ENCODE results near the gene GIPC2.

The GIPC2 gene

DNA sequence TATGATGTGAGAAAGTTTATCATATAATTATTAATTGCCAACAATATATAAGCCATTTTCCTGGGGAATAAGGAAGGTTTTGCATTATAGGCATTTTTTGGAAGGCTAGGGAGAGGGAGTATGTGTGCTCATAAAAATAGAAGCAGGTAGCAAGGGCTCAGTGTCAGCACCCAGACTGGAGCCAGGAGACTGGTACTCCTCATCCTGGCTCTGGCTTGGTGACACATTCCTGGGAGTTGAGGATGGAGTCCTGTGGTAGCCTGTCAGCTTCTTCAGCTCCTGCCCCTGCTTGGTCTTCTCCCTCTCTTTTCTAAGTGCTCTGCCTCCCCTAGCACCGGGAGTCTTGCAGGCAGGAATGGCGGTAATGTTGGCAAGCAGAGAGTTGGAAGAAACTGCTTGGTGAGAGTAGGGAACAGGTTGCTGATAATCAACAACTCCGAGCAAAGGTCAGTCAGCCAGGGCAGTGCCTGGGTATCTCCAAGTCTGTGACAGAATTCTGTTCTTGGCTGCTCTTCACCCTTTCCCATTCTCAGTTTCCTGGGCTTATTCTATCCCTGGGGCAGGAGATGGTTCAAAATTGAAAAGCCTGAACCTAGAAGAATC is 23.0 kb downstream of the GIPC2 start:
- TF ChIP-seq CTCF (IDR thresholded peaks at IDR 0.05; ENCODE audit: insufficient read depth, missing control alignments) = no peak
- DNase-seq (ENCODE audit: insufficient read length, low spot score) = no peak
- no peak for FAIRE-seq

DNA sequence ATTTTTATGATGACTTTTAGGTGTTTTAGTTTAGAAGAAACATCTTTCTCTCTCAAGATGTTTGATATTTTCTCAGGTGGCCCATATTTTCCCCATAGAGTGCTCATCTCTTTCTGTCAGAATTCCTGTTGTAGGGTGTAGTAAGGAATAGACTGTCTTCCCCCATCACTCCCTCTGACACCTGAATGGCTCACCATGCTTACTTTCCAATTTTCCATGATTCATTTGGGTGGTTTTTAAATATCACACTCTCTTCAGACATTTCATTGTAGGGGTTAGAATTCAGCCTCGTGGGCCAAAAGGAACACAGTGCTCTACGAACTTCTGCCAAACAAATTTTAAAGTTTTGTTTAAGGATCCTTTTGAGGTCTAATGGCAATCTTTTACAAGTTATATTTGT is 24.0 kb downstream of the GIPC2 start:
- TF ChIP-seq CTCF (IDR thresholded peaks at IDR 0.05; ENCODE audit: insufficient read depth, missing control alignments) = no peak
- no peak for DNase-seq (ENCODE audit: insufficient read length, low spot score)
- no peak for FAIRE-seq

- DNase-seq (ENCODE audit: insufficient read length, low spot score) (no peak), FAIRE-seq (no peak)
- no peak for TF ChIP-seq CTCF (IDR thresholded peaks at IDR 0.05; ENCODE audit: insufficient read depth, missing control alignments)
Observed at GRCh38 chr1:78070210-78070609, 24.4 kb downstream of the GIPC2 start.

GRCh38 chr1:78070758-78071157 is 25.0 kb downstream of the GIPC2 start:
- no peak for DNase-seq (ENCODE audit: insufficient read length, low spot score)
- FAIRE-seq = no peak
- no peak for TF ChIP-seq CTCF (IDR thresholded peaks at IDR 0.05; ENCODE audit: insufficient read depth, missing control alignments)

DNA sequence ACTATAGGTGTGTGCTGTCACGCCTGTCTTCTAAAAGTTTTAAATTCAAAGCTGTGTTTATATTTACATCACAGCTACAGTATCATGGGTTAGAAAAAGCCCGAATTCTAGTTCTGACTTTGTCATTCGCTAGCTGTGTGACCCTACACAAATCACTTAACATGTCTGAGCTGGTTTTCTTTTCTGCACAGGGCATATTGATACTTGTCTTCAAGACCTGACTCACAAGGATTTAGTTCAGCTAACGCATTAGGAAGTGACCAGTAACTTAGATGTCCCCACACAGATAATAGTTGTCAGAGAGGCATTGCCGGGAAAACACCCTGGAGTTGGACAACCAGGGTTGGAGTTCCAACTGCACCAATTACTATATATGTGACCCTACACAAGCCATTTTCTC is 25.9 kb downstream of the GIPC2 start:
- no peak for FAIRE-seq
- no peak for DNase-seq (ENCODE audit: insufficient read length, low spot score)
- no peak for TF ChIP-seq CTCF (IDR thresholded peaks at IDR 0.05; ENCODE audit: insufficient read depth, missing control alignments)

GRCh38 chr1:78072216-78072615 is 26.4 kb downstream of the GIPC2 start:
- FAIRE-seq (no peak), DNase-seq (ENCODE audit: insufficient read length, low spot score) (no peak)
- TF ChIP-seq CTCF (IDR thresholded peaks at IDR 0.05; ENCODE audit: insufficient read depth, missing control alignments) = no peak

- no peak for FAIRE-seq
- no peak for DNase-seq (ENCODE audit: insufficient read length, low spot score)
- no peak for TF ChIP-seq CTCF (IDR thresholded peaks at IDR 0.05; ENCODE audit: insufficient read depth, missing control alignments)
Observed at GRCh38 chr1:78073441-78073840, 27.7 kb downstream of the GIPC2 start.

Data from D721Med (cell line).